ENCODE results near the gene EPHB3.
A peak's percentile ranks its signal among the peaks of the same experiment; 100 is the strongest.

EPHB3 gene

DNA sequence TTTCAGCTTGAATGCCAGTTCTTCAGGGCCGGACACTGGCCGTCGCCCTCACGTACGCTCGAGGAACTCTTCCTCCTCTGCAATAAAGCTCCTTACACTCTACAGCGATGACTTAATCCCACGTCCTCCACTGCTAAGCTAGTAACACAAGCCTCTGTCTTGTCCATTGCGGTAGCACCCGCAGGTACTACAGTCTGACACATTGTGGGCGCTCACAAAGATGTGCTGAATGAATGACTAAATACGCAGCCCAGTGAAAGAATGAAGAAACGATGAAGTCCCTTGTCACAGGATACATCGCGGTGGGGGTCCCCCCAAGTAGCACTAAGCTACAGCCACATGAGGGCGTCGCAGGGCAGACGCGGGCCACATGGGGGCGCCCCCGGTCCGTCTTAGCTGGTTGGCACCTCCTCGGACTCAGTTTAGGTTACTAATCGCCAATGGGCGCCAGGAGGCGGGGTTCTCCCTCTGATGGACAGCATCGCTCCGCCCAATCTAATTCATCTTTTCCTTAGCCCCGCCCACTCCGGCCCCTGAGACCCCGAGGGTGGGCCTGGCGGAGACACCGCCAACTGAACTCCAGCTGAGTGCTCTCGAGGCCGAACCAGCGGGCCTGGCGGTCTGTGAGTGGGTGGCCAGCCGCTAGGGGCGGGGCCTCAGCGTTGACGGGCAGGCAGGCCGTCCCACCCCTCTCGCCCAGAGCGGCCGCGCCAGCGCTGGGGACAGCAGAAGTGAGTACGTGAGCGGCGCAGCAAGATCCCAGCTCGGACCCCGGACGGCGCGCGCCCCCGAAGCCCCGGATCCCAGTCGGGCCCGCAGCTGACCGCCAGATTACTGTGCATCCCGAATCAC, at the start of gene EPHB3:
EPHB3 (plus strand) TSS at position 725 of the 852 bp plus-strand sequence. CDS start 451 bp downstream, outside the sequence.
- peak; percentile 100 for DNase-seq (ENCODE audit: low spot score)

- no peak for DNase-seq (ENCODE audit: low spot score)
These were observed 49.0 kb upstream of the EPHB3 start for GRCh38 chr3:184512621-184513020.

DNA sequence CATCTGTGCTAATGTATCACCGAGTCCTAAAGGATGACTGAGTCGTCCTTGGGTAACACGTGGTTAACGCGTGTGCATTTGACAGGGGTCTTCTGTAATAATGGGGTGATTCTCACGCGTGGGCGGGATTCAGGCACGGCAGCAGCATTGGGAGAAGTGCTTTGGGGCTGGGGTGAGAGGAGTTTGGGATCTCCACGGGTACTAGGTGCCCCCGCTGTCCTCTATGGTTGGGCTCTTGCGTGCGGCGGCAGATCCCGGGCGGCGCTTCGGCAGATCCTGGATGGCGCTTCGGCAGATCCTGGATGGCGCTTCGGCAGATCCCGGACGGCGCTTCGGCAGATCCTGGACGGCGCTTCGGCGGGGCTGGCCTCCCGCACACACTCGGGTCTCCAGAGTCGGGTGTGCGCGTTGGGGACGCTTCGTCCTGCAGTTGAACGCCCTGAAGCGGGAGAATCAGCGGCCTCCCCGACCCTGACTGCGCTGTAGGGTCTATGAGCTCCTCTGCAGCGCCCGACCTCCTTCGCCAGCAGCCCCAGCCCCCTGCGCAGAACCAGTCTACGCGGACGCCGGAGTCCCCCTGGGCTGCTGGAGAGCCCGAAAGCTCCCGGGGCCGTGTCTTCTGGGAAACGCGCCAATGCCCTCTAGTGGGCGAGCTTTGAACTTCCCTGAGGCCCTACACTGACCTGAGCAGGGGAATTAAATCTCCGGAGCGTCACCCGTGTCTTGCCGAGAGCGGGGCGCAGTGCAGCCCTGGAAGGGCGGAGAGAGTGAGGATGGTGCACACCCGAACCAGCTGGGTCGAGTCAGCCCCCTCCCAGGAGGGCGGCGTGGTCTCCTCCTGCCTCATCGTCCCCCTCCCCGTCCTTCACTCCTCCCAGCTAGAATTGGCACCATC, 48.1 kb upstream of the EPHB3 start:
- peak; percentile 87 for DNase-seq (ENCODE audit: low spot score)

DNA sequence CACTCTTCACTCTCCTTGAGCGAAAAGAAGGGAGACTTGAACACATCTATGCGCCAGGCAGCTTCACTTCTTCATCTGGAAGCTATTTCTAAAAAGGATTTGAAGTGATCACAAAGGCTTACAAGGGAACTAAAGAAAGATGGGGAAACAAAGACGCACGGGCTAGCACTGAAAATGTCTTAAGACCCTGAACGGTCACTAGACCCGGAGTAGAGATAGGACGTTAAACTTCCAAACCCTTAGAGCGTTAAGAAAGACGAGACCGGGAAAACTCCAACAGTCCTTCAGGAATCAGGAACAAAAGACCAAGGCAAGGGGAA, 47.5 kb upstream of the EPHB3 start:
- no peak for DNase-seq (ENCODE audit: low spot score)

GRCh38 chr3:184523825-184524615, 37.6 kb upstream of the EPHB3 start:
- no peak for DNase-seq (ENCODE audit: low spot score)

- DNase-seq (ENCODE audit: low spot score): no peak
These were observed 36.6 kb upstream of the EPHB3 start for GRCh38 chr3:184524981-184525336.

- no peak for DNase-seq (ENCODE audit: low spot score)
These were observed 36.1 kb upstream of the EPHB3 start for GRCh38 chr3:184525337-184526087.

DNA sequence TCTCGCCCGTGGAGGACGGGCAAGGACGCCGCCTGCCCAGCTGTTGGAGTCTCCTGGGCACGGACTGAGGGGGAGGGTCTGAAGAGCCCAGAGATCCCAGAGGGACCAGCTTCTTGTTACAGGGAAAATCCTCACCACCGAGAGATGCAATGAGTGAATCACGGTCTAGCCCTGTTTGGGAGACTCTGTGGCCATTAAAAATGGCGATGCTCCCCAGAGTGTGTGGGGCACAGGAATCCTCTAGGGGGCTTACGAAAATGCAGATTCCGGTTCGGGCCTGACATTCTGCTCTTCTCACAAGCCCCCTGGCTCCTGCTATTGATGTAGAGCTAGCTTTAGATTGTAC, 35.5 kb upstream of the EPHB3 start:
- no peak for DNase-seq (ENCODE audit: low spot score)

- peak; percentile 55 for DNase-seq (ENCODE audit: low spot score)
These were observed 29.8 kb upstream of the EPHB3 start for GRCh38 chr3:184531626-184532280.

GRCh38 chr3:184532940-184533732, 28.4 kb upstream of the EPHB3 start:
- peak; percentile 45 for DNase-seq (ENCODE audit: low spot score)

DNA sequence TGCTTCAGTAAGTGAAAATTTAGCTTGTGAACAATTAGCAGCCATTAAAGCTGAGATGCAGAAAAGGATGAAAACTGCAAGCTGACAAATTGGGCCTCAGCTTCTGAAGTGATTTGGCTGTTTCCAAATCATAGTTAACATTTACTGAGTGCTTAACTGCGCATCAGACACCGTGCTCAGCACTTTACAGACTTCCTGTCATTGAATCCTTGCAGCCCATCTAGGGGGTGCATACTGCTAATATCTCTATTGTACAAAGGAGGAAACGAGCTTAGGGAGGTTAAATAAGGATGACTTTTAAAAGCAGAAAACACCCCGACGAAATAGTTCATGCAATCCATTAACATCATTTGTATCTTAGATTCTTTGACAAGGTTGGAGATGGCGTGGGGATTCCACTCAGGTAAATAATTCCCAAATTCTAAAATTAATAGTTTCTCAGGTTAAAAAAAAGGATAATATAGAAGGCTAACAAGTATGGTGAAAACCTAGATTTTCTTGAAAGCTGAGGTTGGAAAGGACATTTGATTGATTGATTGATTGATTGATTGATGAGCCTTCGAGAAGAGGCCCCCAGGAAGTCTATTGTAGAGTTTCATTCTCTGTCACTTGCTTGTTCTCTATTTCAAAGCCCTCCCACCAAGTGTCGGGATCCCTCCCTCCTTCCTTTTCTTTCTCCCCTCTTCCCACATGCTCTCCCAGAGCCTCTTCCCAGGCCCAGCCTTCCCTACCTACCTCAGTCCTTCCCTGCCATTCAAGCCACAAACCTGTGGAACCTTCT, 23.5 kb upstream of the EPHB3 start:
- DNase-seq (ENCODE audit: low spot score): no peak

- DNase-seq (ENCODE audit: low spot score): peak; percentile 48
These were observed 22.7 kb upstream of the EPHB3 start for GRCh38 chr3:184538666-184539431.

GRCh38 chr3:184539801-184540435, 21.7 kb upstream of the EPHB3 start:
- DNase-seq (ENCODE audit: low spot score): peak; percentile 52

DNA sequence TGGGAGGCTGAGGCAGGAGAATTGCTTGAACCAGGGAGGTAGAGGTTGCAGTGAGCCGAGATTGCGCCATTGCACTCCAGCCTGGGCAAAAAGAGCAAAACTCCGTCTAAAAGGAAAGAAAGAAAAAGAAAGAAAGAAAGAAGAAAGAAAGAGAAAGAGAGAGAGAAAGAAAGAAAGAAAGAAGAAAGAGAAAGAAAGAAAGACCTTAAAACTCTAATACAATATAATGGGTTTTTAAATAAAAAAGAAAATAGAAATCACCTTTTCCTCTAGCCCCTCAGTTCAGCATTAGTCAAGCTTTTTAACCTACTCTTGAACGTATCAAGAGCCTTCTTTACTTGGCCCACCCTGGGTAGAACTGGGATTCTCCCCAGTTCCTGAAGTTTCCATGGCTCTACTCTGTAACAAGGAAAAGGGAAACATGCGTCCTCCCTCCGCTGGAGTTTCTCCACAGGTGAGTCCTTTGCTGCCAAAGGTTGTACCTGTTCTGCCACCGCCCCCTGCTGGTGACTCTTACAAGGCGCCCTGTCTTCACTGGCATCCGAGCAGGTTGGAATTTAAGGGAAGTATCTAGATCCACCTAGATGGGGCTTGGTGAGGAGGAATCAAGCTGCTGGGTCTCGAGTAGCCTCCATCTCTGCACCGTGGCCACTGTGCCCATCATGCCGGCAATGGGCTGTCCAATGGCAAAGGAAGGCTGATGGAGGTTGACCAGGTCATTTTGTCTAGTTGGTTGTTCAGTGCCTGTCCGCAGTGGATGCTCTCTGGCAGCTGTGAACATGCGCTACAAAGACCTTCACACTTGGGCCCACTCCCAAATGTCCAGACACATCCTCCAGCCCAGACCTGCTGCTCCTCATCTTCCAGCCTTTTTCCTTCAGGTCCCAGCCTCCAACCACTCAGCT, 20.6 kb upstream of the EPHB3 start:
- peak; percentile 68 for DNase-seq (ENCODE audit: low spot score)

DNA sequence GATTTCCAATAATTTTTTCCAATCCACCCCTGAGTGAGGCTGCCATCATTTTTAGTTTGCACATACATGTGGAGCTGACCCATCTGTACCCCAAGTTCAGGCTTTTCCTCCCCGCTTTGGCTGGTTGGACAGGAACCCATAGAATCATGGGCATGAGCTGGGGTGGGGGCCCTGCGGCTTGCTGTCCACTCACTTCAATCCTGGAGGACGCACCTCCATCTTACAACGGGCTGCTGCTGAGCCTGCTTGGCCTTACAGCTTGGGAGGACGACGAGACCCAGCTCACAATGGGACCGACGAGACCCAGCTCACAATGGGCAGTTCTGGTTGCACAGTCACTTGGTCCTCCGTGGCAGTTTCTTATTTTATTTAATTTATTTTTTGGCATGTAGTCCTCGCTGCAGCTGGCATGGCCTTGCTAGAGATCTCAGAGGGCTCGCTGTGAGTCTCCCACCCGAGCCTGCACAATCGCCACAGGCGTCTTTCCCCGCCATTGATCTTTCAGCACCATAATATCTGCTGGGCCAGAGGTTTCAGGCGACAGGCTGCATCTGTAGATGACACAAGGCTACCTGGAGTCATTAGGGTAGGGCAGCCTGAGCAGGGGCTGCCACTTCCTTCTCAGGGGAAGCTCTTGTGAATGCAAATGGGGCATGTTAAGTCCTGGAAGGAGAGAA, 19.6 kb upstream of the EPHB3 start:
- peak; percentile 37 for DNase-seq (ENCODE audit: low spot score)

- DNase-seq (ENCODE audit: low spot score): no peak
These were observed 19.0 kb upstream of the EPHB3 start for GRCh38 chr3:184542577-184542976.

DNA sequence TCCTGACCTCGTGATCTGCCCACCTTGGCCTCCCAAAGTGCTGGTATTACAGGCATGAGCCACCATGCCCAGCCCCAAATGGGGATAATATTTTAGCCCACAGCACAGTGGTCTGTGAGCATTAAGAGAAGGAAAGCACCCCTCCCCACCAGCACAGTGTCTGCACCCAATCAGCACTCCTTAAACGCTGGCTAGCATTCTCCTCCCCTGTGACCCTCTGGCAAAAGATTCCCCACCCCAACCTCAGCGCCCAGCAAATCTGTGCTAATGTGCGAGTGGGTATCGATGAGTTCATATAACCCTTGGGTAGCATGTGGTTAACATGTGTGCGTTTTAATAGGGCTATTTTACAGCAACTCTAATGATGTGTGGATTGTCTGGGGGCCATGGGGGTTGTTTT, 18.3 kb upstream of the EPHB3 start:
- peak; percentile 45 for DNase-seq (ENCODE audit: low spot score)
